Mucosa of rectum (tissue), 2 donors: ENCODE results near the gene TRRAP.

ENCODE experiments used
- H3K27ac ChIP-seq, 2 donors: one replicate each; pipeline ENCODE4 v1.7.0; 2013; ENCODE audit warnings: inconsistent platforms in 2 of 2, low read depth in 2 of 2, low read length in 2 of 2
- H3K27me3 ChIP-seq, 2 donors: one replicate each; pipeline ENCODE4 v1.7.0; 2013; ENCODE audit warnings: low read length in 2 of 2; ENCODE audit not compliant: control insufficient read depth in 2 of 2, insufficient read depth in 2 of 2
- H3K36me3 ChIP-seq, 2 donors: one replicate each; pipeline ENCODE4 v1.7.0; 2013; ENCODE audit warnings: low read length in 2 of 2; ENCODE audit not compliant: control insufficient read depth in 2 of 2, insufficient read depth in 2 of 2
- H3K4me1 ChIP-seq, 2 donors: one replicate each; pipeline ENCODE4 v1.7.0; 2013; ENCODE audit warnings: low read length in 2 of 2, mild to moderate bottlenecking in 1 of 2; ENCODE audit not compliant: control insufficient read depth in 2 of 2, insufficient read depth in 2 of 2
- H3K4me3 ChIP-seq, 2 donors: one replicate each; pipeline ENCODE4 v1.7.0; 2013; ENCODE audit warnings: low read length in 2 of 2
- H3K9ac ChIP-seq, 2 donors: one replicate each; pipeline ENCODE4 v1.7.0; 2013; ENCODE audit warnings: low read length in 2 of 2, low read depth in 1 of 2, mild to moderate bottlenecking in 1 of 2
- H3K9me3 ChIP-seq, 2 donors: one replicate each; pipeline ENCODE4 v1.7.0; 2013; ENCODE audit warnings: low read length in 2 of 2; ENCODE audit not compliant: control insufficient read depth in 2 of 2
- donor health status: healthy.
- donor health status: Normal muscosa, but diverticular disease.

TRRAP gene

GRCh38 chr7:99000904-99001465 is 122.7 kb downstream of the TRRAP start:
- no peak overlapping the region for H3K27ac ChIP-seq
- no peak overlapping the region for H3K9ac ChIP-seq
- no peaks in the 10 kb centered on the region for H3K9me3 ChIP-seq
- peaks cover 62 to 76% of the 10 kb centered on the region in 2 donors for H3K36me3 ChIP-seq
- H3K4me1 ChIP-seq = peaks cover 0 to 8% of the 10 kb centered on the region in 2 donors
- no peaks in the 10 kb centered on the region for H3K27me3 ChIP-seq
- no peak overlapping the region for H3K4me3 ChIP-seq

- H3K9ac ChIP-seq = no peak overlapping the region
- peaks cover 0 to 8% of the 10 kb centered on the region in 2 donors for H3K4me1 ChIP-seq
- no peak overlapping the region for H3K4me3 ChIP-seq
- H3K27ac ChIP-seq = no peak overlapping the region
- peaks cover 61 to 76% of the 10 kb centered on the region in 2 donors for H3K36me3 ChIP-seq
- no peaks in the 10 kb centered on the region for H3K27me3 ChIP-seq
- no peaks in the 10 kb centered on the region for H3K9me3 ChIP-seq
Observed at GRCh38 chr7:99001482-99002147, 123.3 kb downstream of the TRRAP start.

DNA sequence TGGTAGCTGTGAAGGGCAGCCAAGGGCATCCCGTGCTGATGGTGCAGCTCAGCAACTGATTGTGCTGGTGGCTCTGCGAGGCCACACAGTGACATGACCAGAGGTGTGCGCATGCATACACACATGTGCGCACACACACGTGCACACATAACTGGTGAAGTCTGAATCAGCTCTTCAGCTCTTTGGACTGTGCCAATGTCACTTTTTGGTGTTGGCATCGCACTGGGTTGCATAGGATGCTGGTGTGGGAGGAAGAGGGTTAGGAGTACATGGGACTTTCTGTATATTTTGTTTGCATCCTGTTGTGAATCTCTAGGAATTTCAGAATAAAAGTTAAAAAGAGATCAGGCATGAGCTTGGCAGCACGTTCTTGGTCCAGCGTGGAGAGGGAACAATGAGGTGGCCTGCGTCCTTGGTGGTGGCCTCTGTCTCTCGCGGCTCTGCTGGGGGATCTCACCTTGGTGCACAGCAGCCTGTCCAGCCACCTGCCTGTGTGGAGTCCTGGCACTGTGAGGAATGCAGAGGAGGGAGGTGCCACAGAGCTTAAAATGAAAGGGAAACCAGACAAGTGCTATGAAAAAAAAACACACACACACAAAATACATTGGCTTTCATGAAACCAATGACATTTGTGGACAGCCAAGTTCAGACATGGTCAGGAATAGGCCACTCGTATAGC is 124.0 kb downstream of the TRRAP start:
- H3K27me3 ChIP-seq = no peaks in the 10 kb centered on the region
- H3K4me1 ChIP-seq = peaks cover 0 to 8% of the 10 kb centered on the region in 2 donors
- H3K9ac ChIP-seq = no peak overlapping the region
- no peak overlapping the region for H3K4me3 ChIP-seq
- no peaks in the 10 kb centered on the region for H3K9me3 ChIP-seq
- peaks cover 66 to 80% of the 10 kb centered on the region in 2 donors for H3K36me3 ChIP-seq
- no peak overlapping the region for H3K27ac ChIP-seq

GRCh38 chr7:99002827-99003212 is 124.5 kb downstream of the TRRAP start:
- Histone ChIP-seq H3K9ac (no peak overlapping the region), H3K4me3 (no peak overlapping the region), H3K27me3 (no peaks in the 10 kb centered on the region), H3K36me3 (peaks cover 66 to 79% of the 10 kb centered on the region in 2 donors), H3K27ac (no peak overlapping the region), H3K4me1 (peaks cover 0 to 8% of the 10 kb centered on the region in 2 donors), H3K9me3 (no peaks in the 10 kb centered on the region)

- no peak overlapping the region for H3K27ac ChIP-seq
- no peaks in the 10 kb centered on the region for H3K9me3 ChIP-seq
- H3K27me3 ChIP-seq = no peaks in the 10 kb centered on the region
- H3K36me3 ChIP-seq = peaks cover 70 to 79% of the 10 kb centered on the region in 2 donors
- no peak overlapping the region for H3K4me3 ChIP-seq
- H3K4me1 ChIP-seq = peaks cover 0 to 8% of the 10 kb centered on the region in 2 donors
- H3K9ac ChIP-seq = no peak overlapping the region
Observed at GRCh38 chr7:99003419-99003818, 125.1 kb downstream of the TRRAP start.

GRCh38 chr7:99004216-99004615 is 125.9 kb downstream of the TRRAP start:
- Histone ChIP-seq H3K27me3 (no peaks in the 10 kb centered on the region), H3K9me3 (no peaks in the 10 kb centered on the region), H3K9ac (no peak overlapping the region), H3K4me3 (no peak overlapping the region), H3K4me1 (peaks cover 0 to 3% of the 10 kb centered on the region in 2 donors), H3K27ac (no peak overlapping the region), H3K36me3 (peaks cover 66 to 79% of the 10 kb centered on the region in 2 donors)

DNA sequence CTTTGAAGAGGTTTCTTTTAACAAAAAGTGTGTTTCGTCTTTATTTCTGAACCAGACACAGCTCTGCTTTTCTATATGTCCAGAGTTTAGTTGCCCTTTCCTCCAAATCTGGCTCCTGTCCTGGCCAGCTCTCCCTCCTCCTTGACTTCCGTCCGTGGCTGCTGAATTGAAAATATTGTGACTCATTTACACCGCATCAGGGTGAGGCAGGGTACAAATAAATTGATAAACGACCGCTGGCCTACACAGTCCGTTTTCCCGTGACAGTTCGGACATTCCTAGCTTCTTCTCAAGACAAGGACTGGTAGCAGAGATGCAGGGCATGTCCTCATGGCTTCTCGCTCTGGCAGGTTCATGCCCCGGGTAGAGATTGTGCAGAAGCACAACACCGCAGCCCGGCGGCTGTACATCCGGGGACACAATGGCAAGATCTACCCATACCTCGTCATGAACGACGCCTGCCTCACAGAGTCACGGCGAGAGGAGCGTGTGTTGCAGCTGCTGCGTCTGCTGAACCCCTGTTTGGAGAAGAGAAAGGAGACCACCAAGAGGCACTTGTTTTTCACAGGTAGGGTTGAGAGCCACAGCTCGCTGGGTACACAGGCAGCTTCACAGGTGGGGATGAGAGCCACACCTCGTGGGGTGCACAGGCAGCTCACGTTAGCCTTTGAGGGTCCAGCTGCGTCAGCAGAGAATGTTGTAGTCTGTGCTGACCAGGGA is 126.6 kb downstream of the TRRAP start:
- H3K4me3 ChIP-seq = no peak overlapping the region
- H3K4me1 ChIP-seq = no peaks in the 10 kb centered on the region
- H3K27me3 ChIP-seq = no peaks in the 10 kb centered on the region
- H3K9ac ChIP-seq = no peak overlapping the region
- H3K27ac ChIP-seq = no peak overlapping the region
- peaks cover 64 to 80% of the 10 kb centered on the region in 2 donors for H3K36me3 ChIP-seq
- H3K9me3 ChIP-seq = no peaks in the 10 kb centered on the region

DNA sequence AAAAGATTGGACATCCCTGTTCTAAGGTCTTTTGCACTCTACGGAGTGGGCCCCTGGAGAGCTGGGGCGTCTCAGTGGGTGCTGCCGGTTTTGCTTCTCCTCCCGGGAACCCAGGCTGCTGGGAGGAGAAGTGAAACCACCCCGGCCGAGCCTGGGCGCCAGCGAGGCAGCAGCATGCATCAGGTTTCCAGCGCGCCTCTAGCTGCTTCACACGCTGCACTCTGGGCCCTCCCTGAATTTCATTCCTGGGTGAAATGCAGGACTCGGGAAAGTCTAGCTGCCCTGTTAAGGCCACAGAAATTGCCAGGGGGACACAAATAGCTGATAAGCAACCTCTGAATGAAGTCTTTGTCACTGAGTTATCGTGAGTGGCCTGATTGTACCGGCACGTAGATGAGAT is 127.4 kb downstream of the TRRAP start:
- Histone ChIP-seq H3K9me3 (no peaks in the 10 kb centered on the region), H3K9ac (no peak overlapping the region), H3K4me3 (no peak overlapping the region), H3K4me1 (no peaks in the 10 kb centered on the region), H3K36me3 (peaks cover 65 to 81% of the 10 kb centered on the region in 2 donors), H3K27me3 (no peaks in the 10 kb centered on the region), H3K27ac (no peak overlapping the region)

GRCh38 chr7:99006739-99007424 is 128.6 kb downstream of the TRRAP start:
- peaks cover 70 to 82% of the 10 kb centered on the region in 2 donors for H3K36me3 ChIP-seq

More at GRCh38 chr7:99006739-99007424, 128.6 kb downstream of the TRRAP start:
- H3K27me3 ChIP-seq = no peaks in the 10 kb centered on the region
- no peaks in the 10 kb centered on the region for H3K4me1 ChIP-seq
- H3K9ac ChIP-seq = no peak overlapping the region
- no peaks in the 10 kb centered on the region for H3K9me3 ChIP-seq
- H3K4me3 ChIP-seq = no peak overlapping the region
- H3K27ac ChIP-seq = no peak overlapping the region
